ENCODE data around the gene FABP1. TPM values are rescaled to one million over a fixed set of nuclear protein-coding genes. Genes with fewer than 3 reads are reported as not detected.

FABP1 gene
- total RNA-seq, 1 donor from 2014 or later = not detected

GRCh38 chr2:88082781-88083180 lies 45.1 kb downstream of the FABP1 start:
- no peak for DNase-seq (ENCODE audit: low read depth)
- no peak for TF ChIP-seq CTCF (conservative IDR thresholded peaks at IDR 0.05; ENCODE audit: low read depth, low read length)
- H3K4me3 ChIP-seq (ENCODE audit: low read depth, low read length) = no peak overlapping the region

GRCh38 chr2:88081924-88082608 lies 45.8 kb downstream of the FABP1 start:
- H3K4me3 ChIP-seq (ENCODE audit: low read depth, low read length) = no peak overlapping the region
- TF ChIP-seq CTCF (conservative IDR thresholded peaks at IDR 0.05; ENCODE audit: low read depth, low read length) = no peak
- no peak for DNase-seq (ENCODE audit: low read depth)

GRCh38 chr2:88080545-88080944 lies 47.3 kb downstream of the FABP1 start:
- no peak for TF ChIP-seq CTCF (conservative IDR thresholded peaks at IDR 0.05; ENCODE audit: low read depth, low read length)
- DNase-seq (ENCODE audit: low read depth) = no peak
- H3K4me3 ChIP-seq (ENCODE audit: low read depth, low read length) = no peak overlapping the region

- DNase-seq (ENCODE audit: low read depth) = no peak
- TF ChIP-seq CTCF (conservative IDR thresholded peaks at IDR 0.05; ENCODE audit: low read depth, low read length) = no peak
- H3K4me3 ChIP-seq (ENCODE audit: low read depth, low read length) = no peak overlapping the region
These were observed 49.2 kb downstream of the FABP1 start for GRCh38 chr2:88078643-88079172.

- DNase-seq (ENCODE audit: low read depth) = no peak
- no peak overlapping the region for H3K4me3 ChIP-seq (ENCODE audit: low read depth, low read length)
- no peak for TF ChIP-seq CTCF (conservative IDR thresholded peaks at IDR 0.05; ENCODE audit: low read depth, low read length)
These were observed 50.8 kb downstream of the FABP1 start for GRCh38 chr2:88077080-88077479.

- TF ChIP-seq CTCF (conservative IDR thresholded peaks at IDR 0.05; ENCODE audit: low read depth, low read length) = no peak
- DNase-seq (ENCODE audit: low read depth) = no peak
- H3K4me3 ChIP-seq (ENCODE audit: low read depth, low read length) = no peak overlapping the region
These were observed 53.0 kb downstream of the FABP1 start for GRCh38 chr2:88074854-88075292.

GRCh38 chr2:88074150-88074549 lies 53.7 kb downstream of the FABP1 start:
- TF ChIP-seq CTCF (conservative IDR thresholded peaks at IDR 0.05; ENCODE audit: low read depth, low read length) = no peak
- no peak overlapping the region for H3K4me3 ChIP-seq (ENCODE audit: low read depth, low read length)
- no peak for DNase-seq (ENCODE audit: low read depth)
